ENCODE measurements around the gene NAV2.

Gene NAV2

GRCh38 chr11:19840961-19841360 is 128.3 kb downstream of the NAV2 start:
- no peak for DNase-seq

GRCh38 chr11:19842505-19842904 is 129.9 kb downstream of the NAV2 start:
- peak; percentile 41 for DNase-seq

- no peak for DNase-seq
Measured at GRCh38 chr11:19843079-19843478, 130.4 kb downstream of the NAV2 start.

GRCh38 chr11:19844012-19844411 is 131.4 kb downstream of the NAV2 start:
- no peak for DNase-seq

GRCh38 chr11:19844806-19845205 is 132.2 kb downstream of the NAV2 start:
- DNase-seq = no peak

GRCh38 chr11:19845626-19846025 is 133.0 kb downstream of the NAV2 start:
- no peak for DNase-seq

GRCh38 chr11:19846654-19847305 is 134.1 kb downstream of the NAV2 start:
- DNase-seq = no peak

- DNase-seq = no peak
Measured at GRCh38 chr11:19848219-19848618, 135.6 kb downstream of the NAV2 start.

GRCh38 chr11:19849107-19849789 is 136.6 kb downstream of the NAV2 start:
- peak; percentile 64 for DNase-seq

- DNase-seq = no peak
Measured at GRCh38 chr11:19849947-19850593, 137.4 kb downstream of the NAV2 start.

- DNase-seq = no peak
Measured at GRCh38 chr11:19852288-19852687, 139.7 kb downstream of the NAV2 start.

GRCh38 chr11:19853016-19853415 is 140.4 kb downstream of the NAV2 start:
- no peak for DNase-seq

- DNase-seq = no peak
Measured at GRCh38 chr11:19853920-19854319, 141.3 kb downstream of the NAV2 start.

- no peak for DNase-seq
Measured at GRCh38 chr11:19861171-19861570, 148.5 kb downstream of the NAV2 start.

GRCh38 chr11:19862091-19862490 is 149.5 kb downstream of the NAV2 start:
- DNase-seq = no peak

GRCh38 chr11:19864141-19865140 is 151.8 kb downstream of the NAV2 start:
- DNase-seq = no peak

- DNase-seq = no peak
Measured at GRCh38 chr11:19866037-19866436, 153.4 kb downstream of the NAV2 start.

GRCh38 chr11:19866521-19866920 is 153.9 kb downstream of the NAV2 start:
- no peak for DNase-seq

GRCh38 chr11:19867064-19867463 is 154.4 kb downstream of the NAV2 start:
- DNase-seq = no peak

GRCh38 chr11:19868281-19868821 is 155.7 kb downstream of the NAV2 start:
- DNase-seq = peak; percentile 43

- DNase-seq = no peak
Measured at GRCh38 chr11:19868871-19869270, 156.2 kb downstream of the NAV2 start.

- no peak for DNase-seq
Measured at GRCh38 chr11:19869466-19869865, 156.8 kb downstream of the NAV2 start.

Measured in right hindlimb (tissue), 1 donor.